GM23338 (cell line): Measurements from ENCODE around the gene ZNF611. TPM values are rescaled to one million over a fixed set of nuclear protein-coding genes. Genes with fewer than 3 reads are reported as not detected.

Experiments used
- ATAC-seq: fragments of 200-7000 bp; cut with Tn5 transposase; 3 replicates; pipeline ENCODE4 v1.9.1; 2020
- DNase-seq: peaks from one replicate; pipeline ENCODE4 v3.0.0-alpha.2; 2015; ENCODE audit warnings: low spot score
- H2AFZ ChIP-seq: fragments of 200-600 bp; sonication (generic); 2 replicates; pipeline ENCODE4 v1.8.0; 2016; ENCODE audit warnings: antibody characterized with exemption, mild to moderate bottlenecking, moderate library complexity
- H3F3A ChIP-seq: fragments of 200-600 bp; sonication (generic); replicated peaks from 2 replicates; pipeline ENCODE4 v1.8.0; 2017; ENCODE audit warnings: antibody characterized with exemption, mixed run types, low read depth
- H3K27ac ChIP-seq: fragments of 200-600 bp; sonication (generic); 2 replicates; pipeline ENCODE4 v1.6.1; 2016; ENCODE audit warnings: low read depth
- H3K27me3 ChIP-seq: fragments of 200-600 bp; sonication (generic); 2 replicates; pipeline ENCODE4 v1.8.0; 2016; ENCODE audit warnings: mild to moderate bottlenecking, mixed run types, moderate library complexity; ENCODE audit not compliant: insufficient read depth
- H3K36me3 ChIP-seq: fragments of 200-600 bp; sonication (generic); 2 replicates; pipeline ENCODE4 v1.8.0; 2016; ENCODE audit warnings: mild to moderate bottlenecking; ENCODE audit not compliant: insufficient read depth
- H3K4me1 ChIP-seq: fragments of 200-600 bp; sonication (generic); 2 replicates; pipeline ENCODE4 v1.8.0; 2016; ENCODE audit warnings: mild to moderate bottlenecking, moderate library complexity; ENCODE audit not compliant: insufficient read depth
- H3K4me2 ChIP-seq: fragments of 200-600 bp; sonication (generic); 2 replicates; pipeline ENCODE4 v1.7.1; 2017; ENCODE audit warnings: mixed run types
- H3K4me3 ChIP-seq: fragments of 200-600 bp; sonication (generic); 2 replicates; pipeline ENCODE4 v1.6.1; 2016; ENCODE audit warnings: mixed run types
- H3K79me2 ChIP-seq: fragments of 200-600 bp; sonication (generic); replicated peaks from 2 replicates; pipeline ENCODE4 v1.8.0; 2017; ENCODE audit warnings: mild to moderate bottlenecking; ENCODE audit not compliant: insufficient read depth
- H3K9me2 ChIP-seq: fragments of 200-600 bp; sonication (generic); 2 replicates; pipeline ENCODE4 v1.8.0; 2017; ENCODE audit not compliant: insufficient read depth
- H4K20me1 ChIP-seq: fragments of 200-600 bp; sonication (generic); replicated peaks from 2 replicates; pipeline ENCODE4 v1.8.0; 2017; ENCODE audit warnings: mild to moderate bottlenecking; ENCODE audit not compliant: insufficient read depth
- H3K27ac Mint-ChIP-seq: 2 replicates; pipeline ENCODE4 v1.8.0; 2020; ENCODE audit warnings: inconsistent platforms, mild to moderate bottlenecking, moderate library complexity, mixed read lengths
- H3K27me3 Mint-ChIP-seq: 3 replicates; pipeline ENCODE4 v1.8.0; 2022; ENCODE audit warnings: low read depth, mild to moderate bottlenecking, moderate library complexity, mixed read lengths, inconsistent platforms; ENCODE audit not compliant: insufficient read depth, poor library complexity
- H3K36me3 Mint-ChIP-seq: 3 replicates; pipeline ENCODE4 v1.8.0; 2021; ENCODE audit warnings: low read depth, mild to moderate bottlenecking, inconsistent platforms, moderate library complexity, mixed read lengths
- H3K4me1 Mint-ChIP-seq: 3 replicates; pipeline ENCODE4 v1.8.0; 2020; ENCODE audit warnings: mild to moderate bottlenecking, inconsistent platforms, mixed read lengths
- H3K4me3 Mint-ChIP-seq: 3 replicates; pipeline ENCODE4 v1.8.0; 2021; ENCODE audit warnings: moderate library complexity, mild to moderate bottlenecking, inconsistent platforms, mixed read lengths
- H3K9me3 Mint-ChIP-seq: 3 replicates; pipeline ENCODE4 v1.8.0; 2020; ENCODE audit warnings: moderate library complexity, mild to moderate bottlenecking, inconsistent platforms, mixed read lengths
- CREB1 ChIP-seq: fragments of 250-450 bp; sonication (Bioruptor Pico); IDR thresholded peaks from 2 replicates; pipeline ENCODE4 v1.5.0; 2020; ENCODE audit warnings: low read depth, mild to moderate bottlenecking, moderate library complexity
- CTCF ChIP-seq, 2 experiments: fragments of 200-600 bp in 1 of 2; sonication (generic) in 1 of 2; conservative IDR thresholded peaks; 2 replicates each; pipeline versions ENCODE4 v1.5.1 to v1.6.1; 2016 to 2017; ENCODE audit warnings: antibody characterized with exemption in 2 of 2, low read depth in 2 of 2, mild to moderate bottlenecking in 2 of 2, moderate library complexity in 1 of 2
- EZH2phosphoT487 ChIP-seq: fragments of 200-600 bp; sonication (generic); IDR thresholded peaks from one replicate; pipeline ENCODE4 v1.8.1; 2018; ENCODE audit warnings: antibody characterized with exemption; ENCODE audit not compliant: unreplicated experiment
- JUNB ChIP-seq: IDR thresholded peaks from one replicate; pipeline ENCODE4 v1.6.1; 2016; ENCODE audit warnings: antibody characterized with exemption; ENCODE audit not compliant: unreplicated experiment
- POLR2AphosphoS5 ChIP-seq: IDR thresholded peaks from 2 replicates; pipeline ENCODE4 v1.6.1; 2016; ENCODE audit warnings: antibody characterized with exemption, low read depth
- STAT1 ChIP-seq: IDR thresholded peaks from one replicate; pipeline ENCODE4 v1.6.1; 2016; ENCODE audit warnings: antibody characterized with exemption; ENCODE audit not compliant: unreplicated experiment
- ZNF331 ChIP-seq: fragments of 250-450 bp; sonication (Bioruptor Pico); IDR thresholded peaks from 2 replicates; pipeline ENCODE4 v1.5.0; 2020; ENCODE audit warnings: low read depth, mild to moderate bottlenecking, moderate library complexity
- ZNF462 ChIP-seq: fragments of 250-450 bp; sonication (Bioruptor Pico); IDR thresholded peaks from 2 replicates; pipeline ENCODE4 v1.5.0; 2020; ENCODE audit warnings: mild to moderate bottlenecking, moderate library complexity
- polyA plus RNA-seq: library from polyadenylated mRNA; unstranded; fragments of >200 nt; fragmentation: Nextera tagmentation; extraction: Ambion mirVana; gene quantifications from 2 replicates; pipeline ENCODE4 v1.2.1, GENCODE V29; 2016
- total RNA-seq: library from RNA; depleted of rRNA; stranded (reverse); fragments of >200 nt; shearing (Covaris generic); gene quantifications from 2 replicates; pipeline ENCODE4 v1.2.3, GENCODE V29; 2014

ZNF611 gene
- total and polyA plus RNA-seq, 2 experiments from 2014 or later: 5.3 to 16.4 TPM

- no peak overlapping the region for H3K4me3 Mint-ChIP-seq
- H3K36me3 Mint-ChIP-seq: peaks cover 5% of the 10 kb centered on the region; the same call in 2 of the 3 replicates
- Histone ChIP-seq H3K4me1 (no peaks in the 10 kb centered on the region; the same call in 1 of the 2 replicates), H3F3A (no peaks in the 10 kb centered on the region), H3K36me3 (no peaks in the 10 kb centered on the region), H3K27ac (no peak overlapping the region), H3K9me2 (no peaks in the 10 kb centered on the region), H3K79me2 (no peaks in the 10 kb centered on the region), H3K27me3 (no peaks in the 10 kb centered on the region), H2AFZ (no peak overlapping the region), H3K4me2 (no peak overlapping the region), H4K20me1 (no peaks in the 10 kb centered on the region), H3K4me3 (no peak overlapping the region)
- peaks cover 2% of the 10 kb centered on the region for H3K27me3 Mint-ChIP-seq
- peaks cover 5% of the 10 kb centered on the region; the same call in 1 of the 3 replicates for H3K4me1 Mint-ChIP-seq
- no peak for TF ChIP-seq JUNB
- TF ChIP-seq ZNF462 (CRISPR knock-in tag): no peak
- TF ChIP-seq ZNF331: no peak
- no peak for TF ChIP-seq POLR2AphosphoS5
- TF ChIP-seq EZH2phosphoT487: no peak
- TF ChIP-seq STAT1: no peak
- TF ChIP-seq CTCF (conservative IDR thresholded peaks at IDR 0.05; ENCODE audit: low read depth in 2 of 2): no peak
- no peak for TF ChIP-seq CREB1
- H3K9me3 Mint-ChIP-seq: peaks cover 5% of the 10 kb centered on the region
- no peak for ATAC-seq
- no peak overlapping the region for H3K27ac Mint-ChIP-seq
- DNase-seq: no peak
Observed at GRCh38 chr19:52749780-52750179, 14.9 kb upstream of the ZNF611 start.
